GM23248 (cell line): ENCODE results near the gene OR2Z1.

Experiments used
- EZH2 ChIP-seq: fragments of 200-600 bp; sonication (generic); IDR thresholded peaks from 2 replicates; pipeline ENCODE4 v1.6.1; 2018; ENCODE audit warnings: antibody characterized with exemption, mild to moderate bottlenecking; ENCODE audit not compliant: insufficient read depth, poor library complexity, severe bottlenecking
- EZH2phosphoT487 ChIP-seq: fragments of 200-600 bp; sonication (generic); IDR thresholded peaks from 2 replicates; pipeline ENCODE4 v1.6.1; 2018; ENCODE audit warnings: antibody characterized with exemption, moderate library complexity, mild to moderate bottlenecking, low read depth; ENCODE audit not compliant: insufficient read depth

- TF ChIP-seq EZH2 (no peak), EZH2phosphoT487 (no peak)
These were observed 21.5 kb upstream of the OR2Z1 start for GRCh38 chr19:8699908-8700307.
